RWPE2 (cell line): ENCODE results near the gene CCNDBP1.

Experiments
- ATAC-seq: fragments of 200-7000 bp; cut with Tn5 transposase; 3 replicates; pipeline ENCODE4 v1.9.1; 2021; ENCODE audit warnings: low read depth
- DNase-seq: peaks from one replicate; pipeline ENCODE4 v3.0.0-alpha.2; 2020; ENCODE audit warnings: low spot score
- H3K27ac ChIP-seq: fragments of 450-650 bp; 2 replicates; pipeline ENCODE4 v1.5.1; 2017; ENCODE audit warnings: mild to moderate bottlenecking; ENCODE audit not compliant: poor library complexity, severe bottlenecking
- H3K27me3 ChIP-seq: fragments of 250-450 bp; sonication (Bioruptor Pico); 2 replicates; pipeline ENCODE4 v1.5.1; 2021; ENCODE audit warnings: mild to moderate bottlenecking, moderate library complexity; ENCODE audit not compliant: insufficient read depth, poor library complexity, severe bottlenecking
- H3K36me3 ChIP-seq: fragments of 250-450 bp; sonication (Bioruptor Pico); 2 replicates; pipeline ENCODE4 v1.5.1; 2020; ENCODE audit warnings: low read depth, mild to moderate bottlenecking, moderate library complexity
- H3K4me1 ChIP-seq: fragments of 250-450 bp; sonication (Bioruptor Pico); 2 replicates; pipeline ENCODE4 v1.5.1; 2021; ENCODE audit warnings: mild to moderate bottlenecking, moderate library complexity; ENCODE audit not compliant: insufficient read depth, poor library complexity, severe bottlenecking
- H3K4me3 ChIP-seq: fragments of 250-450 bp; sonication (Bioruptor Pico); 2 replicates; pipeline ENCODE4 v1.5.1; 2021; ENCODE audit warnings: mild to moderate bottlenecking, moderate library complexity; ENCODE audit not compliant: severe bottlenecking
- H3K9me3 ChIP-seq: fragments of 250-450 bp; sonication (Bioruptor Pico); 2 replicates; pipeline ENCODE4 v1.5.1; 2021; ENCODE audit warnings: mild to moderate bottlenecking, moderate library complexity; ENCODE audit not compliant: severe bottlenecking
- CTCF ChIP-seq: fragments of 450-650 bp; IDR thresholded peaks from one replicate; pipeline ENCODE4 v1.5.1; 2017; ENCODE audit warnings: mild to moderate bottlenecking, moderate library complexity; ENCODE audit not compliant: poor library complexity, severe bottlenecking

The CCNDBP1 gene

GRCh38 chr15:43211224-43211735 lies 26.1 kb downstream of the CCNDBP1 start:
- Histone ChIP-seq H3K36me3 (no peaks in the 10 kb centered on the region), H3K27me3 (no peaks in the 10 kb centered on the region), H3K4me3 (no peak overlapping the region), H3K9me3 (no peaks in the 10 kb centered on the region), H3K27ac (no peak overlapping the region), H3K4me1 (no peaks in the 10 kb centered on the region)
- no peak for TF ChIP-seq CTCF
- ATAC-seq: no peak
- DNase-seq: no peak

GRCh38 chr15:43212299-43212698 lies 27.1 kb downstream of the CCNDBP1 start:
- Histone ChIP-seq H3K9me3 (no peaks in the 10 kb centered on the region), H3K4me3 (no peak overlapping the region), H3K27me3 (no peaks in the 10 kb centered on the region), H3K36me3 (no peaks in the 10 kb centered on the region), H3K4me1 (no peaks in the 10 kb centered on the region), H3K27ac (no peak overlapping the region)
- no peak for ATAC-seq
- DNase-seq: no peak
- TF ChIP-seq CTCF: no peak

- ATAC-seq (no peak), DNase-seq (no peak)
- Histone ChIP-seq H3K4me3 (no peak overlapping the region), H3K36me3 (no peaks in the 10 kb centered on the region), H3K27ac (no peak overlapping the region), H3K9me3 (no peaks in the 10 kb centered on the region), H3K4me1 (no peaks in the 10 kb centered on the region), H3K27me3 (no peaks in the 10 kb centered on the region)
- no peak for TF ChIP-seq CTCF
Measured at GRCh38 chr15:43212951-43213350, 27.7 kb downstream of the CCNDBP1 start.

- H3K4me3 ChIP-seq: no peak overlapping the region
- H3K27ac ChIP-seq: no peak overlapping the region
- no peak for TF ChIP-seq CTCF
- no peaks in the 10 kb centered on the region for H3K27me3 ChIP-seq
- DNase-seq (peak; percentile 56), ATAC-seq (no peak)
- no peaks in the 10 kb centered on the region for H3K4me1 ChIP-seq
- H3K36me3 ChIP-seq: no peaks in the 10 kb centered on the region
- H3K9me3 ChIP-seq: no peaks in the 10 kb centered on the region
Measured at GRCh38 chr15:43213466-43213865, 28.3 kb downstream of the CCNDBP1 start.

GRCh38 chr15:43214169-43214568 lies 29.0 kb downstream of the CCNDBP1 start:
- H3K36me3 ChIP-seq: no peaks in the 10 kb centered on the region
- no peaks in the 10 kb centered on the region for H3K27me3 ChIP-seq
- H3K4me1 ChIP-seq: peaks cover 4% of the 10 kb centered on the region
- no peak overlapping the region for H3K4me3 ChIP-seq
- DNase-seq: peak; percentile 68
- no peaks in the 10 kb centered on the region for H3K9me3 ChIP-seq
- TF ChIP-seq CTCF: no peak
- ATAC-seq: no peak
- no peak overlapping the region for H3K27ac ChIP-seq
